EL (cell line): ENCODE results near the gene SDF4.

ENCODE experiments used
- DNase-seq: peaks from one replicate; pipeline ENCODE4 v3.0.0-alpha.2; 2016

The SDF4 gene, protein sequence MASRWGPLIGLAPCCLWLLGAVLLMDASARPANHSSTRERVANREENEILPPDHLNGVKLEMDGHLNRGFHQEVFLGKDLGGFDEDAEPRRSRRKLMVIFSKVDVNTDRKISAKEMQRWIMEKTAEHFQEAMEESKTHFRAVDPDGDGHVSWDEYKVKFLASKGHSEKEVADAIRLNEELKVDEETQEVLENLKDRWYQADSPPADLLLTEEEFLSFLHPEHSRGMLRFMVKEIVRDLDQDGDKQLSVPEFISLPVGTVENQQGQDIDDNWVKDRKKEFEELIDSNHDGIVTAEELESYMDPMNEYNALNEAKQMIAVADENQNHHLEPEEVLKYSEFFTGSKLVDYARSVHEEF

DNA sequence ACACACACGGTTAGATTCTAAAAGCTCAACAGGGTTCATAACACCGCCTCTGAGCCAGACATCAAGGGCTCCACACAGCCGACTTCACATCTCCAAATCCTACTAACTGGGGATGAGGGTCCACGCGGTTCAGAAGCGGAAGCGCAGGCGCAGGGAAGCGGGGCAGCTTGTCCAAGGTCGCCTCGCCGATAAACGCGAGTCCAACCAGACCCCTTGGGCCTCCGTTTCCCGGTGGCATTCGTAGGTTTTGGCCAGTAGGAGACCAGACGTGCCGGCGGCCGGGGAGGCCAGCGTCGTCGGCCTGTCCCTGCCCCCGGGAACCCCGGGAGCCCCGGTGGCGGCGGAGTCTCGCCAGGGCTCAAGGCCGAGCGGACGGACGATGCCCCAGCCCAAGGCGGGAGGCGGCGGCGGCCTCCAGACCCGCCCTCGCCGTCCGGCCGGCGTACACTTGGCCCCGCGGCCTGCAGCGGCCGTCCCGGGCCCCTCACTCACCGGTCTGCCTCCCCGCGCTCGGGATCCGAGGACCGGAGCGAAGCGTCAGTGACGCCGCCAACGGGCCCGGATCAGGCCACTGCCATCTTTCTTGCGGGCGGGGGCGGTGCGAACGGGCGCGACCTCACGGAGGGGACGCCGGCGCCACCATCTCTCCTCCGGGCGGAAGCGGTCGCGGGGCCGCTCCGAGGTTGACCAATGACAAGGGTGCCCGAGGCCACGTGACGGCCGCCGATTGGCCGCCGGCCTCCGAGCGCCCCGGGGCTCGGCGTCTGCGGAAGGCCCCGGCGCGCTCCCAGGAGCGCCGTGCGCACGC, at the start of gene SDF4:
SDF4 (minus strand) TSS at position 602 of the 808 bp plus-strand sequence. CDS start 3,229 bp downstream, outside the sequence.
- DNase-seq: peak; percentile 96

DNA sequence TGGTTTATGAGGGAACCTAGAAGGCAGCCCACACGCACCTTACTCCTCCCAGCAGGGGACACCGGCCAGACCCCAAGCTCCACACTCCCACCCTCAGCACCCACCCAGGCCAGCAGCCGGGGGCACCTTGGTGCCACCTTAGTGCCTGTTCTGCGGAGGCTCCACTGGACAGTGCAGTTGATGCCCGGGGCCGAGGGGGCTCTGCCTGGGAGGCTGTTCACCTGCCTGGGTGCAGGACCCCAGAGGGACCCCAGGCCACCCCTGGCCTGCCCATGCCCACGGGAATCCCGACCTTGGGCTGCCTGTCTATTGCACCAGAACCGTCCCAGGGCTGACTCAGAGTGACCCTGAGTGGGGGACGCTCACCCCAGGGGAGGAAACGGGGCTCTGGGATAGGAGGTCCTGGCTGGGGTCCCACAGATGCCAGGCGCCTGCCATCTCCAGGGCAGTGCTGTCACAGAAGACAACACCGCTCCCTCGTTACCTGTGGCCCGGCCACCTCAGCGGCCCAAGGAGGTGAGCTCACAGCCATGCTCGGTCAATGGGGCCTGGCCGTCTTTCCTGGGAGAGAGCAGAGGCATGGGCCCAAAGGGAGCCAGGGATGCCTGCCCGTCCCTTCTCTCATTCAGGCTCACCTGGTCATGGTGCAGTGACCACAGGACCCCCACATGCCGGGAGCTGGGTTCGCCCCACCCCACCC, 49.1 kb upstream of the SDF4 start:
- DNase-seq: no peak

DNA sequence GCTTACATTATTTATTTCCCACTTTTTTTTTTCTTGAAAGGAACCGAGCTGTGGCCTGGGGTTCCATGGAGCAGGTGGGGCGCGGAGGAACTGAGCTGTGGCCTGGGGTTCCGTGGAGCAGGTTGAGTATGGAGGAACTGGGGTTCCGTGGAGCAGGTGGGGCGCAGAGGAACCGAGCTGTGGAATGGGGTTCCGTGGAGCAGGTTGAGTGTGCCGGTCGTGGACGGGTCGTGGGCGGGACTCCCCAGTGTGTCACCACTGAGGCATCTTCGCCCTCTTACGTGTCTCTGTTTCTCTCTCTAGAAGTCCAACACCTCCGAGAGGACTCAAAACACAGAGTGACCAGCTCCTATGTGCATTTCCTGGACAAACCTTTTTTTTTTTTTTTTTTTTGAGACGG, 47.2 kb upstream of the SDF4 start:
- no peak for DNase-seq

DNA sequence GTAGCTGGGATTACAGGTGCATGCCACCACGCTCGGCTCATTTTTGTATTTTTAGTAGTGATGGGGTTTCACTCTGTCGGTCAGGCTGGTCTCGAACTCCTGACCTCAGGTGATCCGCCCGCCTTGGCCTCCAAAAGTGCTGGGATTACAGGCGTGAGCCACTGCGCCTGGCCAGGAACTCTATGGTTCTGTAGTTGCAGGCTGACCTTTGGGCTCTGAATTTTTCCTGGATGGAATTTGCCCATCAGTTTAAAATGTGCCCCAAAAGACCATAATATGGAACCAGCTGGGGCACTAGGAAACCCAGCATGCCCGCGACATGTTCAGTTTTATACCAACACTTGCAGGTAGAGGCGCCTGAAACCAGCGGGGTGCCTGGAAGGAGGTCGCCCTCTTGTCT, 46.8 kb upstream of the SDF4 start:
- no peak for DNase-seq

DNA sequence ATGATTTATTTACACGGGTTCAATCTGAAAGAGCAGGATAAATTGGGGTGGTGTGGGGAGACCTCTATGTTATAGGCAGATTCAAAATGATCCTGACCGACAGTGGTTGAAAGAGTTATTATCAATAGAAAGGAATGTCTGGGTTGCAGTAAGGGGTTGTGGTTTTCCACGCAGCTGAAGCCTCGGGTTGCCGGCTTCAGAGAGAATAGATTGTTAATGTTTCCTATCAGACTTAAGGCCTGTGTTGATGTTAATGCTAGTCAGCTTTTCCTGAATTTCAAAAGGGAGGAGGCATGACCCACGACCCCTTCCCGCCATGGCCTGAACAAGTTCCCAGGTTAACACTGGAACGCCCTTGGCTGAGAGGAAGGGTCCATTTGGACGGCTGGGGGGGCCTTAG, 44.0 kb upstream of the SDF4 start:
- peak; percentile 26 for DNase-seq

DNA sequence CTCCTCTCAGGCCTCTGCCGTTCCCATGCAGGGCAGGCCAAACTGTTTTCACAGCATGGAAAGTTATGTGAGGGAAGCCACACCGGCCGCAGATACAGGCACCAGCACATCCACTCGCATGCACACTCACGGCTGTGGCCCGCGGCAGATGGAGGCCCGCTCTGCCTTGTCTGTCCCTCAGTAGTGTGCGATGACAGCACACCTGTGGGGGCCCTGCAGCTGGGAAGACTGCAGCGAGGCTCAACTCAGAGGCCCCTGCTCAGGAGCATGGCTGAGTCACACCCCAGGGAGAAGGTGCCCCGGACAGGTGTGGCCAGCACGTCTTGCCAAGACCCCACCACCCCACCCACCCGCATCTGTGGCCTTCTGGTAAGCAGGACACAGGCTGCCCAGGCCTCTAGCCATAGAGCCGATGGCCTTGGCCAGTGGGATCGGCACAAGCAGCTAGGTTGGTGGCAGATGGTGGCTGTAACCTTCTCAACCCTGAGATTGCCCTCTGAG, 43.2 kb upstream of the SDF4 start:
- DNase-seq: no peak

DNA sequence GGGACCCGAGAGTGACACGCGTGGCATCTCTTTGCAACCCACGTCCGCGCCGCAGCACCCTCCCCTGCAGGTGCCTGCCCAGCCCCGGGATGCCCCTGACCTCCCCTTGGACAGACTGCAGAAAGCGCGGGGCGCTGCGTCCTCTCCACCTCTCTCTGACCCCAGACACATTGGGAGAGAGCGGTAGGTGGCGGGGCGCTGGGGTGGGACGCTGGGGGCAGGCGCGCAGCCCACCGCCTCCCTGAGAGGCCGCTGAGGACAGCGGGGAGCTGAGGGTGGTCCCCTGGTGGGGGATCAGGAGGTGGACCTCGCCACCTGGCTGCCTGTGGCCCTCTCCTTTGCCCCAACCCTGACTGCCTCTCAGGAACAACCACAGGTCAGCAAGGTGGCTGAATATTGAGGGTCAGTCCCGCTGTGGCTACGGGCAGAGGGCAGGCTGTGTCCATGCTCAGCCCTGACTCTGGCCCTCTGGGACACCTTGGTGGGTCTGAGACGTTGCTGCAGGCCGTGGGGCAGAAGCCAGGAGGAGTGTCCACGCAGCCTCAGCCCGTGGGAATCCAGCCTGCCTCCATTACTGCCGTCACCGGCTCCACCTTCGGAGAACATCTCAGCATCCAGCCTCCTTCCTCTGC, 42.6 kb upstream of the SDF4 start:
- no peak for DNase-seq

DNA sequence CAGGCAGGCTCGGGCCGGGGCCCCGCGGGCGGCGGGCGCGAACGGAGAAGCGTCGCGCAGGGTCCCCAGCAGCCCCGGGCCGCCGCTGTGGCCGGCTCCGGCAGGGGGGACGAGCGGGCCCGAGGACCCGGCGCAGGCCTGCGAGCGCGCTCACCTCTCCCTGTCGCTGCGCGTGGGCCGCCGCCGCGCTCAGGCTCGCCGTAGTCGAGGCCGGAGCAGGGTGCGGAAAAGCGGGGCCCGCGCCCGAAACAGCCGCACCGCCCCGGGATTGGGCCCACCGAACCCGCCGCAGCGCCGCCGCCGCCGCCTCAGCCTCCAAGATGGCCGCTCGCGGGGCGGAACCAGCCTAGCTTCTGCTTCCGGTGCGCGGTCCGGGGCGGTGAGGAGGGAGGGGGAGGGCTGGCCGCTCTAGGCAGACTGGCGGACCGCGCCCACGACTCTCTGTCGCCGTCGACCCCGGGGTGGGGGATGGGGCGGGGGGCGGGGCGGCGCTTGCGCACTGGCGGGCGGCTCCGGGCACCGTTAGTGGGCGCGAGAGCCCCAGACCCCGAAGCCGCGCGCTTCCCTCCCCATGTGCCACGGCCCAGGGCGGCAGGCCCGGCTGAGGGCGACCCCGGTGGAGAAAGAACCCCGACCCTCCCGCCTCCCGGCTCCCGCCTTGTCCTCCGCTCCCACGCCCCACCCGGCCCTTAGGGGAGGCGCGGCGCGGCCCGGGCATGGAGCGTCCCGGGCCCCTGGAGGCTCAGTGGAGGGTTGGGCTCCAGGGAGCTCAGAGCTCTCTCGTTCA, 41.9 kb upstream of the SDF4 start, which contains the start of gene UBE2J2:
UBE2J2 (minus strand) TSS at position 343 of the 787 bp plus-strand sequence. CDS start 5,862 bp downstream, outside the sequence.
- DNase-seq: peak; percentile 87

DNA sequence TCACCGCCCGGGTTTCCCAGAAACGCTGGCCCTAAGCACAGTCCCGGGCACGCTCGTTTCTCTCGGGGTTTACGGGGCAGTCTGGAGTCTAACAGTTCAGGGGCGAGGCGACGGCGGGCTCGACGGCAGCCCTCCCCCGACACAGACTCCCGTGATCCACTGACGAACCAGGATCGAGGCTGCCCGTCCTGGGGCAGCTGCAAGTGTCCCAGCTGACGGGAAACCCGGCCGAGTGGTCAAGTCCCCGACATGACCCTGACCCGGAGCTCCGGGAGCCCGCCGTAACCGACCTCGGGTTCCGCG, 41.4 kb upstream of the SDF4 start:
- DNase-seq: no peak

DNA sequence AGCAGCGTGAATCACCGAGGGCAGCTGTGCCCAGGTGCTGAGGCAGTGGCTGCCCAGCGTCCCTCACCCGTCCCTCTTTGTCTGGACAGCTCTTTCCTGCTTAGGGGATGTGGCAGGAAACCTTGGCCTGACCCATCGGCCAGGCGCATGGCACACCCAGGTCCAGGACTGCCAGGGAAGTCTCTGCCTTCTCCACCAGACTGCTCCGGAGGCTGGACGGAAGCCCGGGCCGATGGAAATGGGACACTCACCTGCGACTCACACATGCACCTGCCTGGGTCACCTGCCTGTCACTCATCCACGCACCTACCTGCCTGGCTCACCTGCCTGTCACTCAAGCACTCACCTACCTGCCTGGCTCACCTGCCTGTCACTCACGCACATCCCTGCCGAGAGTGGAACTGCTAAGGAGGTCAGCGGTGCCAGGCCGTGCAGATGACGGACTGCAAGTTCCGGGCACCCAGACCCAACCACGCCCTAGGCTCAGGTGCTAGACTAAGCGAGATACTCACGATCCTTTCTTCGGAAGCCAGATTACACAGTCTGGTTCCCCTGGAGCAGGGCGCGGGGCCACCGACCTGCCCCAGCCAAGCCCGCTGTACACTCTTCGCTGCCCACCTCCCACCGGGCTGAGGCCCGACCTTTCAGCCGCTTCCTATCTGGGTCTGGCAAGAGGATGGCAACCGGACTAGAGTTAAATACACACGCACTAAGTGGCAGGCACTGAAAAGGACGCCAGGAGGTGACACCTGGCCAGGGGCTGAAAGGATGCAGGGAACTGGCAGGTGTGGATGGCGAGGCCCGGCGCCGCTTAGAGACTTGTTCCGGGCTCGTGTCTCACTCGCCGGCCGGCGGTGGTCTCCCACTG, 40.8 kb upstream of the SDF4 start:
- no peak for DNase-seq

DNA sequence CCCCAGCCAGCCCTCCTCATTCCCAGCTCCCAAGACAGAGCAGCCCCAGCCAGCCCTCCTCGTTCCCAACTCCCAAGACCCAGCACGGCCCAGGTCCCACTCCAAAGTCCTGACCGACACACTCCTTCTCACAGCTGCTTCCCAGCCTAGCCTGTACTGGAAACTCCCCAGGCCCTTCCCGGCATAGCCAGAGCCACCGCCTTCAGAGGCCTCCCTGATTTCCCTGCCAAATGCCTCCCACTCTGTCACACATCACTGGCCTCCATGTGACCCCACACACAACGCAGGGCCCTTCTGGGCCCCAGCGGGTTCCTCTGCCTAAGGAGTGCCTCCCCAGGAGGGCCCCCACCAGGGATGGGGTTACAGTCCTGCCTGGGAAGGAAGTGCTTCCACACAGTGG, 39.0 kb upstream of the SDF4 start:
- DNase-seq: no peak

DNA sequence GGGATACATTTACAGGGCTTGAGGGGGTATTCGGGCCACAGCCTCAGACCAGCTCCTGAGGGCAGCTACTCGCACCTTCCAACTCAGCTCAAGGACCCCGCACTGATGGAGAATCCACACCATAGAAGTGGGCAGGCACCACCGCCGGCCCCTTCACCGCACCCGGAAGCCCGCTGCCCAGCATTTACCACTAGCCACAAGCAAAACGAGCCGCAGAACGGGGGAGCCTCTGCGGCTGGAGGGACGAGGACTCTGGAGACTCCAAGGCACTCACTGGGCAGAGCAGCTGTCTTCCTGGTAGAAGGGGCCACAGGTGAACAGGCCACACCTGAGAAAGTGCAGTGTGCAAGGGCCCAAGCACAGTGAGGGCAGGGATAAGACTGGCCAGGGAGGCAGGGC, 36.5 kb upstream of the SDF4 start:
- no peak for DNase-seq

DNA sequence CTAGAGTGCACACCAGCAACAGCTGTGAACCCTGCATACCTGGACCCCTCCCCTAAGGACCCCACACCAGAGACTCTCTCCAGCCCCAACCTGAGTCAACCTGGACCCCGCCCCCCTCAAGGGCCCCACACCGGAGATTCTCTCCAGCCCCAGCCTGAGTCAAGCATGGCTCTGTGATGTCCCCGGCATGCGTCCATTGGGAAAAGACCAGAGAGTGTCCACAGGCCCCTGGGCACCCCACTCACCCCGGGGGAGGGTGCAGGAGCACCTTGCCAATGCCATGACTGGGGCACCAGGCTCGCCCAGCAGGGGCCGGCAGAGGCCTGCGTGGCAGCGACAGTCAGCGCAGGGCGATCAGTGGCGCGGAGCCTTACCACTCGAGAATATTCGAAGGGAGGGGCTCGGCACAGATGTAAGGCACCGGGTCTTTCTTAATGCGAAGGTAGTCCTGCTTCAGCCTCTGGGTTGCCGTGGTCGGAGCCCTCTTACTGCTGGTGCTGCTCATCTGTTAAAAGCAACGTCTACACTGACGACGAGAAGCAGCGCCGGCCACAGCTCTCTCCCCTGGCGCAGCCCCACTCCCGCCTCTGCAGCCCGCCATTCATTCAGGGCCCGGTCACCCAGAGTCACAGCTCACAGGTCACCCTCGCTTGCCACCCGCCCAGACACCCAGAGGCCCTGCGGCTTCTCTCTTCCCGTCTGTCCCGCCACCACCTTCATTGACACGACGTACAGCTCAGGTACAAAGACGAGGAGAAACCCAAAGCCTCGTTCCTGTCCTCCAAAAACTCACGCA, 35.9 kb upstream of the SDF4 start:
- DNase-seq: no peak

DNA sequence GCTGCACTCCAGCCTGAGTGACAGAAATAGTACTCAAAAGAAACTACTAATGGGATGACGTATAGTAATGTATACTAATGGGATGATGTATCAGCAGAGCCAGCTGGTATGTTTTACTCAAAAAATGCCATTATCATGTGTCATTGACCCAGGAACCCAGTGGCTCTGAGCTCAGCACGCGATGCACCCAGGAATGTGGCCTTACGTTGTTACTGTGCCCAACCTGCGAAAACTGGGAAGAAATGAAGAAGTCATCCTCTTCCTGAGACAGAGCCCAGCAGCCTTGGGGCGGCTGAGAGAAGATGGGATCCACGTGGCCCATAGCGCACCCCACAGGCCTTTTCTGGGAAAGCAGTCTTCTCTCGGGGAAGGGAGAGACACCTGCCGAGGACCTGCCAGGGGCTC, 33.1 kb upstream of the SDF4 start:
- DNase-seq: peak; percentile 100

DNA sequence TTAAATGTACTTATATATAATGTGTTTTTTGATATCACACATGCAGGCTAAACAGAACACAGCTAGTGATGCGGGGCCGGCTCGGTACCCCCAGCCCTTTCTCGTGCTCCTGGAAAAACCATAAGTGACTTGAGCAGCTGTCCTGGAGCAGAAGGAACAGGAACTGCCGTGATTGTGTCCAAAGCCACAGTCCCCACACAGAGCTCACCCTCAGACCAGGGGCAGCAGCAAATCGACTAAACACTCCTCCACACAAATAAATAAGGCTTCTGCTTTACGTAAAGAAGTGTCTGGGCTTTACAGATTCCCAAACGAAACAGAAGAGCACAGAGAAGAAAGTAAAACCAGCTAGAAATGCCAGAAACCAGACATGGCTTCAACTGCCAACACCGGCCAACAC, 32.2 kb upstream of the SDF4 start:
- DNase-seq: no peak

DNA sequence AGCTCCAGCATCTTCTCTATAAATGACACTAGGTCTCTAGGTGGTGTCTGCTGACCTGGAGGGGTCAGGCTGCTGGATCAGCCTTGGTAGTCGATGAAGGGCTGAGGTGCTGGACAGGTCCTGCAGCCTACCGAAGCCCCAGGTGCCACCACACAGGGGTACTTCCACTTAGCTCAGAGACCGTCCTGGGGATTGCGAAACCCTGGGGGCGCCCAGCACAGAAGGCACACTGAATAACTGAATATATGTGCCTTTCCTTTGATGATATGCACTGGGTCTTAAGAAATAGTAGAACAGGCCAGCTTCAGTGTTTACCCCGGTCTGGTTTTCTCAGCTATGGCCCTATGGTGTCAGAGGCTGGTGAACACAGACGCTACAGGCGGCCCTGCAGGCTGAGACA, 31.0 kb upstream of the SDF4 start:
- DNase-seq: no peak

DNA sequence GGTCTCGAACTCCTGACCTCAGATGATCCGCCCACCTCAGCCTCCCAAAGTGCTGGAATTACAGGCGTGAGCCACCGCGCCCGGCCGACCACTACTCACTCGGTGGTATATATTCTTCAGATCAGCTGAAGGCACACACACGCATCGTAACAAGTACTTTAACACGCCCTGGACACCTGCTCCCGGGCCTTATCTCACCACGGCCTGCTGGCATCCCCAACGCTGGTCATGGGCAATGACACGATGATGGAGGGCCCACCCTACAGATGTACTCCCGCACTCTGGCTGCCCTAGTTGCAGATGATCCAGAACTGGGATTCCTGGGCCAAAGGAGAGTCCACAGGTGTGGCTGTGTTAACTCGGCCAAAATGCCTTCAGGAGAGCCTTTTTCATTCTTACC, 30.3 kb upstream of the SDF4 start:
- DNase-seq: no peak

DNA sequence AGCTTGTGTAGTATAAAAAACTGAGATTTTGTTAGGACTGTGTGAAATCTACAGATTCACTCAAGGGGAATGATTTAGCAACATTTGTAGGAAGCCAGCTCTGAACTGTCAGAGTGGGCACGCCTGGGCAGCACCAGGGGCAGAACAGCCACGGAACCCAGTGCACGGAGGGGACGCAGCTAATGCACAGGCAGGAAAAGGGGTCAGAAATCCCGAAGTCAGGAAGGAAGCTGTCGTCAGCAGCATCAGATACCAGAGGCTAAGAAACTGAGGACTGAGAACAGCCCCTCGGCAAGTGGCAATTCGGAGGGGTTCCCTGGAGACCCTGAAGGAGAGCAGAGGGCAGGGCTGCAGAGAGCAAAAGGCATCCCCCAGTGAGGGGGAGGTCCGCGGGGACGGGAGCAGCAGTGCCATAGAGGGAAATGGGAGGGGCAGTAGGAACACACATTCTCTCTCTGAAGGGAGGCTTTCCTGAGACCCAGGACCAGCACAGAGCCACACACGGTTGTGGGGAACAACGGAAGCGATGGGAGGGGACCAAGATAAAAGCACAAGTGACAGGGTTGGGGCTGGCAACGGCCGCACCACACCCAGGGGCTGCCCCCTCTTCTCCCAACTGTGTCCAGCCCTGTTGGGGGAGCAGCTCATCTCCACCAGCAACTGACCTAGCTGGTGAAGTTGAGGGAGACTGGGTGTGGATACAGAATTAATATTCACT, 29.2 kb upstream of the SDF4 start:
- no peak for DNase-seq

DNA sequence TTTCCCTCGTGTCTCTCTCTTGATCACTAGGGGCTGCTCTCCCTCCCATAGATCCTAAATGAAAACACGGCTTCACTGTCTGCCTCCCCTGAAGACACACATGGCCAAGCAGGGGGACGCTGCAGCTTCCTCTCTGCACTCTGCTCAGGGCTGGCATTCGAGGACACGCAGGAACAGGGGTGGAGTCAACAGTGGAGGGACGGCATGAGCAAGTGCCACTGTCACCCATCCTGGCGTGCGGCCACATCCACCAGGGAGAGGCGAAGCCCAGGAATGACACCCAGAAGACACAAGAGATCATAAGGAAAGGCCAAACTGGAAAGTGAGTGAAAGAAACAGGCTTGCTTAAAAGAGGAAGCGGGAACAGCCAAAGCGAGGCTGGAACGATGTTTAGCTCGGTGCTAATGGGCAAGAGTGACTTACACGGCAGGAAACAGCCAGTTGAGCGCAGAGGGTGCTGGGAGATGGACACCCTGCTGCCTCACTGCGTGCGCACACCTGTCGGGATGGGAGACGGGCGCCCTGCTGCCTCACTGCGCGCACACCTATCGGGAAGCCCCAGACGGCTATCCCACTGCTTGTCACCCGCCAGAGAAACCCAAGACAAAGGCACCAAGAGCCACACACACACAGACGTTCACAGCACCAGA, 28.3 kb upstream of the SDF4 start:
- no peak for DNase-seq
